H9 (cell line): Measurements from ENCODE around the gene VEZF1. TPM values are rescaled to one million over a fixed set of nuclear protein-coding genes. Genes with fewer than 3 reads are reported as not detected.

ENCODE experiments used
- DNase-seq: peaks from one replicate; pipeline ENCODE4 v3.0.0-alpha.2; 2017
- H2AFZ ChIP-seq: one replicate; pipeline ENCODE4 v1.6.1; 2013; ENCODE audit warnings: mild to moderate bottlenecking, low read length, control low read depth, moderate library complexity
- H2AK5ac ChIP-seq: 2 replicates; pipeline ENCODE4 v1.6.1; 2013; ENCODE audit warnings: low read length, control low read depth, mixed read lengths; ENCODE audit not compliant: insufficient read length
- H2BK120ac ChIP-seq: one replicate; pipeline ENCODE4 v1.6.1; 2013; ENCODE audit warnings: low read depth, mild to moderate bottlenecking, low read length, control low read depth, inconsistent platforms; ENCODE audit not compliant: poor library complexity, severe bottlenecking
- H2BK12ac ChIP-seq: 2 replicates; pipeline ENCODE4 v1.6.1; 2013; ENCODE audit warnings: low read length, control low read depth, mixed read lengths, low read depth; ENCODE audit not compliant: insufficient read length
- H2BK15ac ChIP-seq: 2 replicates; pipeline ENCODE4 v1.6.1; 2013; ENCODE audit warnings: low read depth, low read length, control low read depth
- H2BK20ac ChIP-seq: one replicate; pipeline ENCODE4 v1.6.1; 2013; ENCODE audit warnings: low read depth, mild to moderate bottlenecking, low read length, control low read depth, inconsistent platforms; ENCODE audit not compliant: poor library complexity, severe bottlenecking
- H2BK5ac ChIP-seq: 2 replicates; pipeline ENCODE4 v1.6.1; 2013; ENCODE audit warnings: low read length, control low read depth, mixed read lengths; ENCODE audit not compliant: insufficient read length
- H3K14ac ChIP-seq: 2 replicates; pipeline ENCODE4 v1.6.1; 2013; ENCODE audit warnings: low read length, control low read depth; ENCODE audit not compliant: insufficient read depth
- H3K18ac ChIP-seq: 2 replicates; pipeline ENCODE4 v1.6.1; 2013; ENCODE audit warnings: low read depth, mild to moderate bottlenecking, mixed read lengths, low read length, control low read depth; ENCODE audit not compliant: insufficient read length
- H3K23ac ChIP-seq: 2 replicates; pipeline ENCODE4 v1.6.1; 2013; ENCODE audit warnings: low read length, control low read depth, mixed read lengths, low read depth; ENCODE audit not compliant: insufficient read length
- H3K23me2 ChIP-seq: 2 replicates; pipeline ENCODE4 v1.6.1; 2013; ENCODE audit warnings: low read depth, mild to moderate bottlenecking, mixed read lengths, low read length, control low read depth; ENCODE audit not compliant: insufficient read length, poor library complexity, severe bottlenecking
- H3K27ac ChIP-seq: 2 replicates; pipeline ENCODE4 v1.5.1; 2013; ENCODE audit warnings: low read length, control low read depth, mixed read lengths, low read depth; ENCODE audit not compliant: insufficient read length
- H3K27me3 ChIP-seq: 2 replicates; pipeline ENCODE4 v1.6.1; 2013; ENCODE audit warnings: low read length, control low read depth, inconsistent platforms; ENCODE audit not compliant: insufficient read depth
- H3K4ac ChIP-seq: 2 replicates; pipeline ENCODE4 v1.6.1; 2013; ENCODE audit warnings: low read depth, mild to moderate bottlenecking, control low read depth, inconsistent platforms, low read length, moderate library complexity
- H3K4me1 ChIP-seq: 2 replicates; pipeline ENCODE4 v1.6.1; 2013; ENCODE audit warnings: low read length, control low read depth, inconsistent platforms; ENCODE audit not compliant: insufficient read depth
- H3K4me2 ChIP-seq: 2 replicates; pipeline ENCODE4 v1.6.1; 2013; ENCODE audit warnings: low read length, control low read depth, mixed read lengths; ENCODE audit not compliant: insufficient read length, insufficient read depth
- H3K56ac ChIP-seq: 2 replicates; pipeline ENCODE4 v1.6.1; 2013; ENCODE audit warnings: low read depth, mild to moderate bottlenecking, mixed read lengths, low read length, control low read depth; ENCODE audit not compliant: insufficient read length
- H3K79me1 ChIP-seq: 2 replicates; pipeline ENCODE4 v1.6.1; 2013; ENCODE audit warnings: low read depth, mild to moderate bottlenecking, moderate library complexity, low read length, control low read depth, inconsistent platforms; ENCODE audit not compliant: insufficient read depth, poor library complexity, severe bottlenecking
- H3K79me2 ChIP-seq: 2 replicates; pipeline ENCODE4 v1.6.1; 2013; ENCODE audit warnings: low read length, control low read depth, inconsistent platforms; ENCODE audit not compliant: insufficient read depth
- H3K9ac ChIP-seq: 2 replicates; pipeline ENCODE4 v1.6.1; 2013; ENCODE audit warnings: low read length, control low read depth, mixed read lengths; ENCODE audit not compliant: insufficient read length; ENCODE audit errors: extremely low read depth
- H3K9me3 ChIP-seq: one replicate; pipeline ENCODE4 v1.6.1; 2013; ENCODE audit warnings: low read depth, low read length, inconsistent platforms; ENCODE audit not compliant: control insufficient read depth
- H3T11ph ChIP-seq: one replicate; pipeline ENCODE4 v1.6.1; 2013; ENCODE audit warnings: mild to moderate bottlenecking, low read length, control low read depth, inconsistent platforms
- H4K20me1 ChIP-seq: one replicate; pipeline ENCODE4 v1.6.1; 2013; ENCODE audit not compliant: control insufficient read depth, insufficient read length, insufficient read depth
- H4K5ac ChIP-seq: 2 replicates; pipeline ENCODE4 v1.6.1; 2013; ENCODE audit warnings: low read depth, mild to moderate bottlenecking, mixed read lengths, low read length, control low read depth; ENCODE audit not compliant: insufficient read length
- H4K8ac ChIP-seq: replicated peaks from 2 replicates; pipeline ENCODE4 v1.6.1; 2013; ENCODE audit warnings: low read length, control low read depth, mixed read lengths, low read depth; ENCODE audit not compliant: insufficient read length
- H4K91ac ChIP-seq: 2 replicates; pipeline ENCODE4 v1.6.1; 2013; ENCODE audit warnings: low read depth, mild to moderate bottlenecking, moderate library complexity, mixed read lengths, low read length, control low read depth; ENCODE audit not compliant: insufficient read length
- H3K27ac Mint-ChIP-seq, 3 experiments: 2 replicates in 2 of 3; 3 replicates in 1 of 3; pipeline ENCODE4 v1.8.0; 2020 to 2021; ENCODE audit warnings: mixed read lengths in 3 of 3, mild to moderate bottlenecking in 1 of 3, moderate library complexity in 1 of 3
- H3K27me3 Mint-ChIP-seq: 2 replicates; pipeline ENCODE4 v1.8.0; 2021; ENCODE audit warnings: low read depth, mild to moderate bottlenecking, moderate library complexity, mixed read lengths
- H3K36me3 Mint-ChIP-seq, 3 experiments: 2 replicates in 2 of 3; 3 replicates in 1 of 3; pipeline ENCODE4 v1.8.0; 2020 to 2021; ENCODE audit warnings: low read depth in 3 of 3, mixed read lengths in 3 of 3; ENCODE audit not compliant: insufficient read depth in 1 of 3
- H3K4me1 Mint-ChIP-seq, 2 experiments: 2 replicates each; pipeline ENCODE4 v1.8.0; 2020; ENCODE audit warnings: mixed read lengths in 2 of 2
- H3K4me3 Mint-ChIP-seq, 2 experiments: 2 replicates in 1 of 2; 3 replicates in 1 of 2; pipeline ENCODE4 v1.8.0; 2020 to 2021; ENCODE audit warnings: mild to moderate bottlenecking in 2 of 2, mixed read lengths in 2 of 2, moderate library complexity in 1 of 2
- H3K9me3 Mint-ChIP-seq, 2 experiments: 2 replicates in 1 of 2; 3 replicates in 1 of 2; pipeline ENCODE4 v1.8.0; 2020; ENCODE audit warnings: mild to moderate bottlenecking in 2 of 2, mixed read lengths in 2 of 2, moderate library complexity in 1 of 2
- WGBS: extraction: QIAGEN DNeasy Blood & Tissue Kit; methylation state at CpG from one replicate; pipeline ENCODE4 v1.1.7; 2013; ENCODE audit warnings: missing lambda C conversion rate, low lambda C conversion rate, mixed read lengths; ENCODE audit not compliant: insufficient read length; ENCODE audit errors: extremely low coverage; 5-methylcytosine and 5-hydroxymethylcytosine counted together
- total RNA-seq: library from RNA; stranded (reverse); gene quantifications from 2 replicates; pipeline ENCODE4 v1.2.1, GENCODE V29; 2021
- TF ChIP-seq, protein P1 (sequence below): fragments of 200-600 bp; sonication (generic); conservative IDR thresholded peaks from 3 replicates; pipeline ENCODE4 v1.8.0; 2021; ENCODE audit warnings: antibody characterized with exemption, mild to moderate bottlenecking

Gene VEZF1
- total RNA-seq, 1 experiment from 2014 or later, result 58.1 TPM

DNA sequence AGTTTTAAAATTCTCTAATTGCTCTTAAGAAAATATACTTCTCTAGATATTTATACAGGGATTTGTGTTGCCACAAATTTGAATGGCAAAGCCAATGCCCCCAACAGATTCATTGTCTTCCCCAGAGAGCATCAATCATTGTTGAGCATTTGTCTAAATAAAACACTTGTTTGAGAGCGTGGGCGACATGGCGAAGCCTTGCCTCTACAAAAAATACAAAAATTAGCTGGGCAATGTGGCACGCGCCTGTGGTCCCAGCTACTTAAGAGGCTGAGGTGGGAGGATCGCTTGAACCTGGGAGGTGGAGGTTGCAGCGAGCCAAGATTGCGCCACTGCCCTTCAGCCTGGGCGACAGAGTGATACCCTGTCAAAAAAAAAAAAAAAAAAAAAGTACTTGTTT lies 32.3 kb upstream of the VEZF1 start:
- Histone ChIP-seq H3K14ac (no peak overlapping the region), H2AFZ (no peak overlapping the region), H3K79me1 (no peaks in the 10 kb centered on the region), H4K91ac (no peak overlapping the region), H3K79me2 (no peaks in the 10 kb centered on the region), H3K23ac (no peak overlapping the region), H3K9me3 (no peaks in the 10 kb centered on the region), H3K4me1 (no peaks in the 10 kb centered on the region; the same call in 1 of the 2 replicates), H3K9ac (no peak overlapping the region), H2BK20ac (no peak overlapping the region), H2BK120ac (no peak overlapping the region), H3K4ac (no peak overlapping the region), H2BK5ac (no peak overlapping the region), H3K18ac (no peak overlapping the region), H2BK15ac (no peak overlapping the region), H2BK12ac (no peak overlapping the region), H4K5ac (no peak overlapping the region), H3K27ac (no peak overlapping the region), H3K4me2 (no peak overlapping the region), H2AK5ac (no peak overlapping the region), H4K8ac (no peak overlapping the region), H3K27me3 (no peaks in the 10 kb centered on the region), H3K56ac (no peak overlapping the region), H4K20me1 (no peaks in the 10 kb centered on the region), H3K23me2 (no peaks in the 10 kb centered on the region), H3T11ph (no peak overlapping the region)
- no peaks in the 10 kb centered on the region for H3K36me3 Mint-ChIP-seq
- no peak for DNase-seq
- no peak overlapping the region for H3K4me3 Mint-ChIP-seq
- H3K4me1 Mint-ChIP-seq, result peaks cover 8% of the 10 kb centered on the region in 2 experiments
- no peak overlapping the region for H3K27ac Mint-ChIP-seq
- WGBS, result no CpG with 5 or more reads among the region's 9 CpGs
- TF ChIP-seq, protein P1, sequence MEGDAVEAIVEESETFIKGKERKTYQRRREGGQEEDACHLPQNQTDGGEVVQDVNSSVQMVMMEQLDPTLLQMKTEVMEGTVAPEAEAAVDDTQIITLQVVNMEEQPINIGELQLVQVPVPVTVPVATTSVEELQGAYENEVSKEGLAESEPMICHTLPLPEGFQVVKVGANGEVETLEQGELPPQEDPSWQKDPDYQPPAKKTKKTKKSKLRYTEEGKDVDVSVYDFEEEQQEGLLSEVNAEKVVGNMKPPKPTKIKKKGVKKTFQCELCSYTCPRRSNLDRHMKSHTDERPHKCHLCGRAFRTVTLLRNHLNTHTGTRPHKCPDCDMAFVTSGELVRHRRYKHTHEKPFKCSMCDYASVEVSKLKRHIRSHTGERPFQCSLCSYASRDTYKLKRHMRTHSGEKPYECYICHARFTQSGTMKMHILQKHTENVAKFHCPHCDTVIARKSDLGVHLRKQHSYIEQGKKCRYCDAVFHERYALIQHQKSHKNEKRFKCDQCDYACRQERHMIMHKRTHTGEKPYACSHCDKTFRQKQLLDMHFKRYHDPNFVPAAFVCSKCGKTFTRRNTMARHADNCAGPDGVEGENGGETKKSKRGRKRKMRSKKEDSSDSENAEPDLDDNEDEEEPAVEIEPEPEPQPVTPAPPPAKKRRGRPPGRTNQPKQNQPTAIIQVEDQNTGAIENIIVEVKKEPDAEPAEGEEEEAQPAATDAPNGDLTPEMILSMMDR, result no peak
- H3K27me3 Mint-ChIP-seq, result peaks cover 2% of the 10 kb centered on the region
- H3K9me3 Mint-ChIP-seq, result no peaks in the 10 kb centered on the region
